Esophagus muscularis mucosa (tissue), 3 donors: ENCODE measurements around the gene GCKR.

Experiments
- POLR2AphosphoS5 ChIP-seq, 2 donors: sonication (generic); formaldehyde crosslinking; IDR thresholded peaks; one replicate each; pipeline ENCODE4 v1.6.1; 2017; ENCODE audit warnings: antibody characterized with exemption in 2 of 2
- TF ChIP-seq, protein P1 (sequence below), 3 experiments: fragments of 200-600 bp in 2 of 3; fragments of 450-650 bp in 1 of 3; sonication (generic) in 2 of 3; IDR thresholded peaks; one replicate each; pipeline ENCODE4 v1.5.1; 2017 to 2019; ENCODE audit warnings: antibody characterized with exemption in 3 of 3, mild to moderate bottlenecking in 2 of 3, moderate library complexity in 1 of 3

DNA sequence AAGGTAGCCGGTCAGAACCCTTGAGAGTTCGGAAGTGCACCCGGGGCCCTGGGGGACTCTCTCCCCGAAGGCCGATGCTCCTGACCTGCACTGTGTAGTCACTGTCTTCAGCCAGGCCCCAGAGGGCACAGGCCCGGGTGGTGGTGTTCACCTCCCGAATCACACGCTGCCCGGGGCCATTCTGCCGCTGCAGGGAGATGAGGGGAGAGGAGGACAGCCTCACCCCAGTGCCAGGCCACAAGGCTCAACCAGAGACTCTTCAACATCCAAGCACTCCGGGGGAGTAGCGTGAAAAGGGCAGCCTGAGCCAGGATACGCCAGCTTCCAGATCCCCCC, 2.7 kb upstream of the GCKR start:
- TF ChIP-seq POLR2AphosphoS5 (IDR thresholded peaks at IDR 0.05) = no peak
- TF ChIP-seq, protein P1, sequence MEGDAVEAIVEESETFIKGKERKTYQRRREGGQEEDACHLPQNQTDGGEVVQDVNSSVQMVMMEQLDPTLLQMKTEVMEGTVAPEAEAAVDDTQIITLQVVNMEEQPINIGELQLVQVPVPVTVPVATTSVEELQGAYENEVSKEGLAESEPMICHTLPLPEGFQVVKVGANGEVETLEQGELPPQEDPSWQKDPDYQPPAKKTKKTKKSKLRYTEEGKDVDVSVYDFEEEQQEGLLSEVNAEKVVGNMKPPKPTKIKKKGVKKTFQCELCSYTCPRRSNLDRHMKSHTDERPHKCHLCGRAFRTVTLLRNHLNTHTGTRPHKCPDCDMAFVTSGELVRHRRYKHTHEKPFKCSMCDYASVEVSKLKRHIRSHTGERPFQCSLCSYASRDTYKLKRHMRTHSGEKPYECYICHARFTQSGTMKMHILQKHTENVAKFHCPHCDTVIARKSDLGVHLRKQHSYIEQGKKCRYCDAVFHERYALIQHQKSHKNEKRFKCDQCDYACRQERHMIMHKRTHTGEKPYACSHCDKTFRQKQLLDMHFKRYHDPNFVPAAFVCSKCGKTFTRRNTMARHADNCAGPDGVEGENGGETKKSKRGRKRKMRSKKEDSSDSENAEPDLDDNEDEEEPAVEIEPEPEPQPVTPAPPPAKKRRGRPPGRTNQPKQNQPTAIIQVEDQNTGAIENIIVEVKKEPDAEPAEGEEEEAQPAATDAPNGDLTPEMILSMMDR (IDR thresholded peaks at IDR 0.05) = no peak
